DND-41 (cell line): Measurements from ENCODE around the gene OSM.

Experiments
- ATAC-seq: fragments of 200-7000 bp; cut with Tn5 transposase; 3 replicates; pipeline ENCODE4 v1.9.1; 2021; ENCODE audit warnings: low read depth; ENCODE audit not compliant: insufficient read depth
- DNase-seq: peaks from one replicate; pipeline ENCODE4 v3.0.0-alpha.2; 2020
- H2AFZ ChIP-seq: 2 replicates; pipeline ENCODE4 v1.6.0; 2012; ENCODE audit warnings: low read depth, low read length
- H3K27ac ChIP-seq: 2 replicates; pipeline ENCODE4 v1.5.1; 2012; ENCODE audit warnings: low read length, inconsistent platforms
- H3K27me3 ChIP-seq: fragments of 200-600 bp; sonication (generic); 2 replicates; pipeline ENCODE4 v1.6.0; 2012; ENCODE audit warnings: low read length, mild to moderate bottlenecking, inconsistent platforms; ENCODE audit not compliant: insufficient read depth, poor library complexity
- H3K36me3 ChIP-seq: 2 replicates; pipeline ENCODE4 v1.5.1; 2012; ENCODE audit warnings: low read length, inconsistent platforms; ENCODE audit not compliant: insufficient read depth
- H3K4me1 ChIP-seq: 2 replicates; pipeline ENCODE4 v1.5.1; 2012; ENCODE audit warnings: mild to moderate bottlenecking, low read length; ENCODE audit not compliant: insufficient read depth
- H3K4me2 ChIP-seq: 2 replicates; pipeline ENCODE4 v1.6.0; 2012; ENCODE audit warnings: mild to moderate bottlenecking, moderate library complexity, low read length, inconsistent platforms; ENCODE audit not compliant: insufficient read depth
- H3K4me3 ChIP-seq, 2 experiments: fragments of 200-600 bp in 1 of 2; shearing (Covaris generic) in 1 of 2; 2 replicates each; pipeline ENCODE4 v1.5.1; 2012 to 2016; ENCODE audit warnings: inconsistent platforms in 2 of 2, low read length in 2 of 2, mild to moderate bottlenecking in 2 of 2, low read depth in 1 of 2, moderate library complexity in 1 of 2
- H3K79me2 ChIP-seq: 2 replicates; pipeline ENCODE4 v1.6.0; 2012; ENCODE audit warnings: low read length, inconsistent platforms; ENCODE audit not compliant: insufficient read depth
- H3K9ac ChIP-seq: 2 replicates; pipeline ENCODE4 v1.6.0; 2012; ENCODE audit warnings: low read depth, mild to moderate bottlenecking, inconsistent platforms, low read length, moderate library complexity
- H3K9me3 ChIP-seq: 2 replicates; pipeline ENCODE4 v1.5.1; 2012; ENCODE audit warnings: low read length, moderate library complexity, mild to moderate bottlenecking, inconsistent platforms; ENCODE audit not compliant: insufficient read depth, severe bottlenecking
- H4K20me1 ChIP-seq: 2 replicates; pipeline ENCODE4 v1.6.0; 2012; ENCODE audit warnings: low read length; ENCODE audit not compliant: insufficient read depth
- CTCF ChIP-seq: IDR thresholded peaks from 2 replicates; pipeline ENCODE4 v1.5.1; 2012; ENCODE audit warnings: borderline replicate concordance, low read length, moderate library complexity, mild to moderate bottlenecking; ENCODE audit not compliant: poor library complexity, severe bottlenecking; ENCODE audit errors: extremely low read depth
- EZH2 ChIP-seq: IDR thresholded peaks from 3 replicates; pipeline ENCODE4 v1.6.1; 2012; ENCODE audit warnings: borderline replicate concordance, low read depth, mild to moderate bottlenecking, moderate library complexity, low read length, inconsistent platforms; ENCODE audit not compliant: severe bottlenecking

The OSM gene

GRCh38 chr22:30252411-30253204, 14.0 kb downstream of the OSM start:
- no peaks in the 10 kb centered on the region for H3K9me3 ChIP-seq
- ATAC-seq (peak; percentile 46), DNase-seq (no peak)
- no peaks in the 10 kb centered on the region for H3K36me3 ChIP-seq
- peaks cover 21% of the 10 kb centered on the region for H3K4me1 ChIP-seq
- H3K27ac ChIP-seq, result peak overlapping the region; percentile 46
- no peak overlapping the region for H2AFZ ChIP-seq
- no peak overlapping the region for H3K9ac ChIP-seq
- no peaks in the 10 kb centered on the region for H3K27me3 ChIP-seq
- H3K79me2 ChIP-seq, result no peaks in the 10 kb centered on the region
- no peak overlapping the region for H3K4me3 ChIP-seq
- TF ChIP-seq EZH2, result no peak
- TF ChIP-seq CTCF, result no peak
- H4K20me1 ChIP-seq, result no peaks in the 10 kb centered on the region
- no peak overlapping the region for H3K4me2 ChIP-seq

- H3K36me3 ChIP-seq, result no peaks in the 10 kb centered on the region
- no peaks in the 10 kb centered on the region for H3K9me3 ChIP-seq
- no peaks in the 10 kb centered on the region for H3K79me2 ChIP-seq
- no peaks in the 10 kb centered on the region for H3K27me3 ChIP-seq
- DNase-seq (no peak), ATAC-seq (no peak)
- no peak overlapping the region for H2AFZ ChIP-seq
- no peak overlapping the region for H3K9ac ChIP-seq
- H3K4me3 ChIP-seq, result no peak overlapping the region
- no peaks in the 10 kb centered on the region for H4K20me1 ChIP-seq
- H3K27ac ChIP-seq, result no peak overlapping the region
- H3K4me1 ChIP-seq, result peaks cover 28% of the 10 kb centered on the region
- TF ChIP-seq EZH2, result no peak
- no peak for TF ChIP-seq CTCF
- no peak overlapping the region for H3K4me2 ChIP-seq
These were observed 14.9 kb downstream of the OSM start for GRCh38 chr22:30251711-30252110.

- Histone ChIP-seq H2AFZ (no peak overlapping the region), H3K36me3 (no peaks in the 10 kb centered on the region), H3K27ac (no peak overlapping the region), H3K9me3 (no peaks in the 10 kb centered on the region), H4K20me1 (no peaks in the 10 kb centered on the region), H3K4me2 (no peak overlapping the region), H3K4me3 (no peak overlapping the region), H3K4me1 (peaks cover 37% of the 10 kb centered on the region), H3K9ac (no peak overlapping the region), H3K79me2 (no peaks in the 10 kb centered on the region), H3K27me3 (no peaks in the 10 kb centered on the region)
- DNase-seq (no peak), ATAC-seq (no peak)
- TF ChIP-seq EZH2 (no peak), CTCF (no peak)
These were observed 15.9 kb downstream of the OSM start for GRCh38 chr22:30250661-30251267.
